ENCODE measurements around the gene SEMA7A.

SEMA7A gene

GRCh38 chr15:74451861-74452835 is 18.4 kb upstream of the SEMA7A start:
- no peak for DNase-seq (ENCODE audit: low spot score)

DNA sequence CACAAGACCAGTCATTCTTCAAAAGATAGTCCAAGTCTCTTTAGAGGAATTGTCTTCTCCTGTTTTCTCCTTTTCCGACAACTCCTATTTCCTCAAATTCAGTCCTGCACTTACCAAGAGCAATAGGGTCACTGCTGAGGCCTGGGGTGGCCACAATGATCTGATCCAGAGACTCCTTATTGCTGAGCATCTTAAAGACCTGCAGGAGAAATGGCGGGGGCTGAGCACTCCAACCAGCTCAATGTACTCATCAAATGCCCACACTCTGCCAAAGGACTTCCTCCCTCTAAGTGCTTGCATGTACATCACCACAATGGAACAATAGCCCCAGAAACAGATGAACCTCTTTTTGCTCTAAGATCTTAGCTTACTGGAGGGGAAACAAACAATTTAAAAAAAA is 17.6 kb upstream of the SEMA7A start:
- DNase-seq (ENCODE audit: low spot score) = no peak

- DNase-seq (ENCODE audit: low spot score) = no peak
Measured at GRCh38 chr15:74449643-74450205, 16.0 kb upstream of the SEMA7A start.

- DNase-seq (ENCODE audit: low spot score) = no peak
Measured at GRCh38 chr15:74449095-74449494, 15.3 kb upstream of the SEMA7A start.

- DNase-seq (ENCODE audit: low spot score) = no peak
Measured at GRCh38 chr15:74445816-74446763, 12.3 kb upstream of the SEMA7A start.

DNA sequence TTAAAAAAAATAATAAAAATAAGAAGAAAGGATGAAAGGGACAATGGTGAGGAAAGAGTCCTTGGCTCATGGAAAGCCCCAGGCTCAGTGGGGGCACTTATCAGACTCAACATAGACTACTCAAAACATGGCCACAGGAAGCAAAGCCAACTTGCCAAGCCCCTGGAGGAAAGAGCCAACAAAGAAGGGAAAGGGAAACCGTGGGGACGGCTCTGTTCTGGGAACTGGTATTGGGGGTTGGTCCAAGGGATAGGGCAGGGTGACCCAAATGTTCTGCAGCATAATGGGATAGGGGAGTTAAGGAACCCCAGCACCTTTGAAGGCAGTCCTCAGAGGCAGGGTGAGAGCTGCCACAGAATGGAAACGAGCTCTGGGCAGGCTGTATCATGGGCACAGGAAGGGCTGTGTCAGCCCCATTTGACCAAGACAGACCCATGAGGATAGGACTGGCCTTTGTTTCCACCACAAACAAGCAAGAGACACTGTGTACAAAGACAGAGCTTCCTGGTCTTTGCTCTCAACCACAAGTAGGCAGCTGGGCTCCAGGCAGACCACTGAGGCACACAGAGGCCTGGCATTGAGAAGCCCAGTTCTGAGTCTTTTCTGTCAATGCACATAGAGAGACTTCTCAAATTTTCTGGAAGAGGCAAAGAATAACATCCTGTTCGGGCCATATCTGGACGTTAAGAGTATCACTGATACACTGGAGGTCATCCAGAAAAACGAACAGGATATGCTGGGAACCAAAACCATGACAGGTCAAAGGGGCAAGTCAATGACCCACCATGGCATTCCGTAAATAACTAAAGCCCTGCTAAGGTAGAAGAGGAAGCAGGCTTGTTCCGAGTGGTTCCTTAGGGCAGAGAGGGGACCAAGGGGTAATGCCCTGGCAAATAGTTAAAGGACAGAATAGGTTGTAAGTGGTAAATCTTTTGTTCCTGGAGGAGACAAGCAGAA is 10.6 kb upstream of the SEMA7A start:
- no peak for DNase-seq (ENCODE audit: low spot score)

DNA sequence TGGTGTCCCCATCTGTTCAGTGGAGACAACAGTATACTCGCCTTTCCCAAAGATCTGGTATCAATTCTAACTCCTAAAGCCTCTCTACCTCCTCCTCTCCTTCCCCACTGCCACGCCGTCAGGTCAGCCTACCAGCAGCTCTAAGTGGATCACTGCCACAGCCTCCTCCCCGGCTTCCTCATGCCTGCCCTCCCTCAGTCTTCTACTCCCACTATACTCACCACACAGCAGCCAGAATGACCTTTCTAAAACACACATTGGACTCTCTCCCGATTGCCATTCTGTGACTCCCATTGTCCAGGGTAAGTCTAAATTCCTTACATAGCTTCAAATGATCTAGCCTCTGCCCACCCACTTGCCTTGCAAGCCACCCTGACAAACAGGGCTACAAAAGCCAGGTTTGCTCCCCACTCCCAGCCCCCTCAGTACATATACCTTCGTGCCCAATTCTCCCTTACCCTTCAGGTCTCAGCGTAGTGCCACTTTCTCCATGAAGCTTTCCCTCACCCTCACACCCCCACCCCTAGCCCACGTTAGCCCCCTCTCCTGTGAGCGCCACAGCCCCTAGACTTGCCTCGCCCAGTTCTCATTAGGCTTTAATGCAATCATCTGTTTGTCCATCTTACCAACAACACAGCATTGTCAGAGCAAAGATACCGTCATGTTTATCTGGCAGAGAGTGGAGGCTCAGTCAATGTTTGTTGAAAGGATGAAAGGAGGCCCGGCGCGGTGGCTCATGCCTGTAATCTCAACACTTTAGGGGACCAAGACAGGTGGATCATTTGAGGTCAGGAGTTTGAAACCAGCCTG is 9.5 kb upstream of the SEMA7A start:
- no peak for DNase-seq (ENCODE audit: low spot score)

GRCh38 chr15:74442604-74443003 is 8.8 kb upstream of the SEMA7A start:
- no peak for DNase-seq (ENCODE audit: low spot score)

- DNase-seq (ENCODE audit: low spot score) = no peak
Measured at GRCh38 chr15:74442063-74442462, 8.3 kb upstream of the SEMA7A start.

DNA sequence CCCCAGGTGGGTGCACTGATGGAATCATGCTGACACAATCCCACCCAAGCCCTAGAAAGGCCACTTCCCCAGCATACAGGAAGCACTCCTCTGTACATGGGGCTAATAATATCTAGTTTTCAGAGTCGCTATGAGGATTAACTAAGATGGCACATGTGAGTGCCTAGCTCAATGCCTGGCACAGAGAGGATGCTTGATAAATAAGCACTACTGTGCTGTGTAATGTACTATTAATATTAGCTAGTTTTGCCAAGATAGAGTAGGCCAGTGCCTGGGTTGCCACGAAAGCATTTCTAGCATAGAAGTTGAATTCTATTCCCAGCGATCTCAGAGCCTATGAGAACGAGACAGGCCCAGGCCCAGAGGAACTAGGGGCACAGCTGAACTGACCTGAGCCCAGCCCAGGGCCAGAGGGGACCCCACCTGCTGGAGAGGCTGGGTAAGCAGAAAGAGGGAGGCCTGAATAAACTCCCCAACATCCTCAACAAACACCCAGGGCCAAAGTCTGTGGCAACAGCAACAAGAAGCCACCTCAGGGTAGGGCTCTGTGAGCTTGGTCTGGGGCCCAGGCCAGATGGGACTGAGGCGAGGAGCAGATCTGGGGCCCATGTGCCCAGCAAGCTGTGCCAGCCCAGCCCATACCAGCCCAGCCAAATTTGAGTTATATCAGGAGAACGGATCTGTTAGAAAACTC is 7.6 kb upstream of the SEMA7A start:
- no peak for DNase-seq (ENCODE audit: low spot score)

- DNase-seq (ENCODE audit: low spot score) = peak; percentile 51
Measured at GRCh38 chr15:74438721-74439316, 5.1 kb upstream of the SEMA7A start.

- no peak for DNase-seq (ENCODE audit: low spot score)
Measured at GRCh38 chr15:74438206-74438605, 4.4 kb upstream of the SEMA7A start.

DNA sequence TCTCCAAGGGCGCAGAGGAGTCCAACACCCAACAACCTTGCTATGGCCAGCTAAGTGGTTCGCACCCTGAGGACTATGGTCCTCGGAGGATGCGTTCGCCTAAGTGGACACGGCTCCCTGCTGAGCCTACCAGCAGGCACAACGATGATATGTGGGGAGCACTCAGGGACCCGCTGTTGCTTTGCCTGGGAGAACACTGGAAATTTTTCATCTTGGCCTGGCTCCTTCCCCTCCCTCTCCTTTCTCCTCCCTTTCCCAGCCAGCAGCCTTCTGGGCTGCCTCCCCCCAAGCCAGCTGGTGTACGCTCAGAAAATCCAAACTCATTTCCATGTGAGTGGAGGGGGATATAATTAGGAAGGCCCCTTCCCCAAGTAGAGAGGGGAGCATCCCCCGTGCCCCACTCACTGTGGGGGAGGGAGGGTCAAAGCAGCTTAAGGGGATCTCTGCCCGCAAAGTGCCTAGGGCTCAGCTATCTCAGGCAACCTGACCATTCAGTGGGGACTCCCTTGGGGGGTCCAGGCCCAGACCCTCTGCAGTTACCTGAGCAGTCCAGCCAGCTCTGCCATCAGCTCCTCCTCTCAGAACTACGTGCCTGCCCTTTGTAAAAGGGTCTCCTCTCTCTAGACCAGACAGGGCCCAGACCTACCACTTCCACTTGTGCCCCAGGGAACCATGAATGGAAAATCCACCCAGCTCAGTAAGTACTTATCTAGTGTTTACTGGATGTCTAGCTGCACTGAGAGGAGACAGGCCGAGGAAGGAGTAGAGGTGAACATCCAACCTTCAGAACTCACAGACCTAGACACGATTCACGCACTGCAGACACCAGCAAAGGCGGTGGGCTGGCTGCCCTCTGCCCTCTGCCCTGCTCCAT is 742 bp upstream of the SEMA7A start:
- DNase-seq (ENCODE audit: low spot score) = no peak

DNA sequence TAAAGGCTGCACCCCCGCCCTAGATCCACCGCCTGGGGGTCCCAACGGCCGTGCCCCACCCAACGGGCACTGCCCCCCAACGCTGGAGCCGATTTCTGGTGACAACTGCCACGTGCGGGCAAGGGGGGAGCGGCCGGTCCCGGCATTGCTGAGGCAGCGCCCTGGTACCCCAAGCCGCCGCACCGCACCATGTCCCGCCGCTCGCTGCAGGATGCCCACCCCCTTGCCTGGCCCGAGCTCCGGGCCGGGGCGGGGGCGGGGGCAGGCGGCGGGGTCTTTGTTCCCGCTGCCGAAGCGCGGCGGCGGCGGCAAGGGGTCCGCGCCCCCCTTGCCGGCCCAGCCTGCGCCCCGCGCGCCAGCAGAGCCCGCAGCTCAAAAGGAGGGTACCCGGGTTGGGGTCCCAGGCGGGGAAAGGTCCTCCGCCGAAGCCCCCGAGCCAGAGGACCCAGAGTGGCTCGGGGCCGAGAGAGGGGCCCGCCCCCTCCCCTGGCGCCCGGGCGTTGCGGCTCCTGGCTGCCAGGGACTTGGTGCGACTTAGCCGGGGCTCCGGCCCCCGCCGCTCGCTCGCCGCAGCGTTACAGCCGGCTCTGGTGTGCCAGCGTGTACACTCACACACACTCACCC is 678 bp downstream of the SEMA7A start:
- DNase-seq (ENCODE audit: low spot score) = no peak

DNA sequence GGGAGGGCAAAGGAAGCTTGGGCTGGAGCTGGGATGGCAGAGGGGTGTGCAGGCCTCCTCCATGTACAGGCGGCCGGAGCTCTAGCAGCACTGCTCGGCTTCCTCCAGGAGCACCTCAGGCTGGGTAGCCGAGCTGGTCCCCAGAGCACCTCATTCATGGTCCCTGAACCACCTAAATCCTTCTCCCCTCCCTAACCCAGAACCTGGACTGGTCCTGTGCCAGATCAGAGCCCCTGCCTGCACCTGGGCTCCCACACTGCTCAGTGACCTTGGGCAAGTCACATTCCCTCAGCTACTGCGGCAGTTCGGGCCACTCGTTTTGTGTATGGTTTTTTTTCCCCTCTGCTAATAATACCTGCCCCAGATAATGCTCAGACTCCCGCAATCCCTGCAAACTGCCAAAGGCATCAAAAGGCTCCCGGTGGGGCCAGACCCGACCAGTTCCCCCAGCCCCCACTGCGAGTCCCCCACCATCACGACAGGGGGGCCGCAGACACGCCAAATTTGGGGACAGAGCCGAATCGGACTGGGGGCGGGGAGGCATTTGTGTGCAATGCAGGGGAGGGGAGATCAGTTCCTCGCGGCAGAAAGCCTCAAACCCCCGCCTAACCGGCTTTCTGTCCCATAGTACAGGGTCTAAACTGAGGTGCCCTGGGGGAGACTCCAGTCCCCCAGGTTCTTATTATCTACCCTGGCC is 1.3 kb downstream of the SEMA7A start:
- no peak for DNase-seq (ENCODE audit: low spot score)

GRCh38 chr15:74431645-74432044 is 2.1 kb downstream of the SEMA7A start:
- no peak for DNase-seq (ENCODE audit: low spot score)

DNA sequence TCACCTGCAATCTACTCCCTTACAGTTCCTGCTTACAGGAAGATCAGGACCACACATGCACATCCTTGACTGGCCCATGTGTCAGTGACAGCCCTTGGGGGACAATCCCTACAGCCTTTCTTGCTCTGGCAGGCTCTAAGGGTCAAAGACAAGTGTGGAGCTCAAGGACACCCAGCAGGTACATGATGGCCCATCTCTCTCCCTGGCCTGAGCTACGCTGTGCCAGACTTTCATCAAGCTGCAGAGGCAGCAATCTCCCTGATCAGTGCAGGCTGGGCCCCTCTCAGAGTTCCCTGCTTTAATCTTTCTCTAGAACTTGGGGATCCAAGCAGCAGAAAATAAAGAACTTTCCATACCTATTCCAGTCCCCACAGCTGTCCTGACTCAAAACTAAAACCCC is 2.6 kb downstream of the SEMA7A start:
- no peak for DNase-seq (ENCODE audit: low spot score)

All from COLO829 (cell line).